Measurements from ENCODE around the gene DSTN.

GRCh38 chr20:17525132-17525531 is 44.7 kb upstream of the DSTN start:
- TF ChIP-seq MAX (CRISPR knock-in tag; IDR thresholded peaks at IDR 0.05) = no peak
- TF ChIP-seq, protein P1, sequence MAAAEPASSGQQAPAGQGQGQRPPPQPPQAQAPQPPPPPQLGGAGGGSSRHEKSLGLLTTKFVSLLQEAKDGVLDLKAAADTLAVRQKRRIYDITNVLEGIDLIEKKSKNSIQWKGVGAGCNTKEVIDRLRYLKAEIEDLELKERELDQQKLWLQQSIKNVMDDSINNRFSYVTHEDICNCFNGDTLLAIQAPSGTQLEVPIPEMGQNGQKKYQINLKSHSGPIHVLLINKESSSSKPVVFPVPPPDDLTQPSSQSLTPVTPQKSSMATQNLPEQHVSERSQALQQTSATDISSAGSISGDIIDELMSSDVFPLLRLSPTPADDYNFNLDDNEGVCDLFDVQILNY (CRISPR knock-in tag; IDR thresholded peaks at IDR 0.05) = no peak
- no peak for TF ChIP-seq FOXA1 (IDR thresholded peaks at IDR 0.05; ENCODE audit: borderline replicate concordance)
